ENCODE results near the gene TOLLIP.

Gene TOLLIP

DNA sequence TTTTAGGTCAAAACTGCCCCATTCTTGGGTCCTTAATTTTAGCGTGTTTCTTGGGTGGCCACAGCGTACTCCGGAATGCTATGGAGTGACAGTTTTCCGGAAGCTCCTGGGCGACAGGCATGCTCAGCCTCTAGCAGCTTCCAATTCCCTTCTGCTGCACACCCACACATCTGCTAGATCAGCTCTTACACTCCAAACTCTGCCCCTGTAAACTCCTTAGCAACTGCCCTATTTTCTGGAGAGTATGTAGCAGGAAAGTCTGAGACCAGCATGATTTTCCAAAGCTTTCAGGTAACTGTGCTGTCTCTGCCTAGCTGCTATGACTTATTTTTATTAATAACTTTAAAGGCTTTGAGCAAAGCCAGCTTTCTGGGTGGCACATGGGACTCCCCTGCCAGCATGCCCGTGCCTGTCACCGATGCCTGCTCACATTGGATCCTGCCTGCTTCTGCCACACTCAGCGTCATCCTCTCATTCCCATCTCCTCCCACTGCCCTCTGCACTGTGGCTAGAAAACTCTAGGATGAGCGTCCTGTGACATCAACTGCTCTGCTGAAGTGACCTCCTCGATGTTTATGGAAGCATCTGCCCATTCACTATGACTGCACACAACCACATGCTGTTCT, 17.3 kb downstream of the TOLLIP start:
- DNase-seq (ENCODE audit: insufficient read length) (no peak), FAIRE-seq (no peak)
- TF ChIP-seq POLR2AphosphoS5 (IDR thresholded peaks at IDR 0.05; ENCODE audit: low read depth, low read length) (no peak), POLR2A (IDR thresholded peaks at IDR 0.05; ENCODE audit: low read depth, low read length) (no peak), TAF1 (IDR thresholded peaks at IDR 0.05; ENCODE audit: borderline replicate concordance, low read depth, low read length) (no peak)

DNA sequence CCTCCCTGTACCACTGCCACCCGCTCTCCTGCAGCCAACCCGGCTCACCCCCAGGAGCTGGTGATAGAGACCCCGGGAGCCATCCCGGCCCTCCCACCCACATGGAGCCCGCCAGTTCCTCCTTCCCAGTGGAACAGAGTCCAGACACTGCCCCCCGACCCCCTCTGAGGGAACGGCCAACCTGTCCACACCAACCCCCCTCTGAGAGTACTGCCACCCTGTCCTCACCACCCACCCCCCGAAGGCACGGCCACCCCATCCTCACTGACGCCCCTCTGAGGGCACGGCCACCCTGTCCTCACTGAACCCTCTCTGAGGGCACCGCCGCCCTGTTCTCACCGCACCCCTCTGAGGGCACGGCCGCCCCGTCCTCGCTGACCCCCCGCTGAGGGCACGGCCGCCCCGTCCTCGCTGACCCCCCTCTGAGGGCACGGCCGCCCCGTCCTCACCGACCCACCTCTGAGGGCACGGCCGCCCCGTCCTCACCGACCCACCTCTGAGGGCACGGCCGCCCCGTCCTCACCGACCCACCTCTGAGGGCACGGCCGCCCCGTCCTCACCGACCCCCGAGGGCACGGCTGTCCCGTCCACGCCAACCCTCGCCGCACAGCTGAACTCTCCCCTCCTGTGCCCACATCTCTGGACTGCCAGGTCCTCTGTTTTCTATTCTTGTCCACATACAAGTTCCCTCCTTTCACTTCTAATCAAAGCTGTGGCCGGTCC, 18.0 kb downstream of the TOLLIP start:
- TF ChIP-seq TAF1 (IDR thresholded peaks at IDR 0.05; ENCODE audit: borderline replicate concordance, low read depth, low read length) (no peak), POLR2AphosphoS5 (IDR thresholded peaks at IDR 0.05; ENCODE audit: low read depth, low read length) (no peak), POLR2A (IDR thresholded peaks at IDR 0.05; ENCODE audit: low read depth, low read length) (no peak)
- DNase-seq (ENCODE audit: insufficient read length) (no peak), FAIRE-seq (no peak)

DNA sequence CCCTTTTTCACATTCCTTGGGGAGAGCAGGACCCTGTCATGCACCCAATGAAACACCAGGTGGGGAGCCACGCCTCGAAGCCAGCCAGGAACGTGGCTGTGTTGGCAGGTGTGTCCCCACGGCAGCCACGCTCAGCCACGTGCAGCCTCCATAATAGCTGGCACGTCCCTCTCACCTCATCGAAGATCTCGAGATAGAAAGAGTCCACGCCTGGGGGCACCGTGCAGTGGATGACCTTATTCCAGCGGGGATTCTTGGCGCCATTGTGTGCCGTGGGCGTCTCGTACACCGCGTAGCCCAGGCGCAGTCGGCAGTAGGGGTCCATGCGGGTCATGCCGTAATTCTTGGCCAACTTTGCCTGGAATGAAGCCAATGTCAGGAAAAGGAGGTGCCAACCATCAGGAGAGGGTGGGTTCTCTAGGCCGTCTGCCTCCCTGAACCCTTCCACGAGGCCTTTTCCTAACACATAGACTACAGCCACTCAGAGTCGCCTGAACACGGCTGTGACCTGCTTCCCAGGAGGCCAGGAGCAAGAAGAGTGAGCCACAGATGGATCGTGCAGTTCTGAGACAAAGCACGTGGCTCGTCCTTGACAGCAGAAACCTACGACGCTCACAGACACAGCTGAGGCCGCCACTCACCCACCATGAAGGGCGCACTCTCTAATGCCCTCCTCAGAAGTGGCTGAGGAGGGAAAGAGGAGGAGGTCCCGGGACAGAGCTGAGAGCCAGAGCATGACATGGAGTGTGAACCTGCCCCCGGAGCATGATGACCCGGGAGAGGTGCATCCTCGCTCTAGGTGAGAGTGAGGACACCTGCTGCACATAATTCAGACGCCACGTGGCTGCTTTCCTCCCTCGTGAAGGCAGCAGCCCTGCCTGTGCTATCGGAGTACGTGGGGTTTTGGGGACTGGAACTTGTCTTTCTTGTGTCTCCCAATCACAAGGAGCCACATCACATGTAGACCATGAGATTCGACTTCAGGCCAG, 19.1 kb downstream of the TOLLIP start:
- no peak for DNase-seq (ENCODE audit: insufficient read length)
- TF ChIP-seq TAF1 (IDR thresholded peaks at IDR 0.05; ENCODE audit: borderline replicate concordance, low read depth, low read length), result no peak
- no peak for TF ChIP-seq POLR2AphosphoS5 (IDR thresholded peaks at IDR 0.05; ENCODE audit: low read depth, low read length)
- TF ChIP-seq POLR2A (IDR thresholded peaks at IDR 0.05; ENCODE audit: low read depth, low read length), result no peak
- FAIRE-seq, result no peak

DNA sequence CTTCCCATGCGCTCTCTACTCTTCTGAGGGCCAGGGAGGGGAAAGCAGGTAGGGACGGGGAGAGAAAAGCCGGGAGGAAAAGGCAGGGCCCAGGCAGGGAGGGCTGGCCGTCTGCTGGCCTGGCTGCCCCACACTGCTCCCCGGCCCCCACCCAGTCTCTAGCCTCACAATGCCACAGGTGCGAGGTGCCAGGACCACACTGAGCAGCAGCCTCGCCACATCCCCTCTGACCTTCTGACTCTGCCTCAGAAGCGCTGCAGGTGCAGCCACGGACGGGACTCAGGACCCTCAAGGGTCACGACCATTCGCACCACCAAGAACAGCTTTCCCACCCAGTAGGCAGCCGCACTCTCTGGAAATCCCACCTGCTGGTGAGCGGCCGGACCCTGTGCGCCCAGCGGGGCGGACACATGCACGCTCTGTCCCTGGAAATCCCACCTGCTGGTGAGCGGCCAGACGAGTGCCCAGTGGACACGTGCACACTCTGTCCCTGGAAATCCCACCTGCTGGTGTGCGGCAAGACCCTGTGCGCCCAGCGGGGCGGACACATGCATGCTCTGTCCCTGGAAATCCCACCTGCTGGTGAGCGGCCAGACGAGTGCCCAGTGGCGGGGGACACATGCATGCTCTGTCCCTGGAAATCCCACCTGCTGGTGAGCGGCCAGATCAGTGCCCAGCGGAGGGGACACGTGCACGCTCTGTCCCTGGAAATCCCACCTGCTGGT, 20.1 kb downstream of the TOLLIP start:
- TF ChIP-seq POLR2A (IDR thresholded peaks at IDR 0.05; ENCODE audit: low read depth, low read length) (no peak), POLR2AphosphoS5 (IDR thresholded peaks at IDR 0.05; ENCODE audit: low read depth, low read length) (no peak), TAF1 (IDR thresholded peaks at IDR 0.05; ENCODE audit: borderline replicate concordance, low read depth, low read length) (no peak)
- DNase-seq (ENCODE audit: insufficient read length) (no peak), FAIRE-seq (no peak)

DNA sequence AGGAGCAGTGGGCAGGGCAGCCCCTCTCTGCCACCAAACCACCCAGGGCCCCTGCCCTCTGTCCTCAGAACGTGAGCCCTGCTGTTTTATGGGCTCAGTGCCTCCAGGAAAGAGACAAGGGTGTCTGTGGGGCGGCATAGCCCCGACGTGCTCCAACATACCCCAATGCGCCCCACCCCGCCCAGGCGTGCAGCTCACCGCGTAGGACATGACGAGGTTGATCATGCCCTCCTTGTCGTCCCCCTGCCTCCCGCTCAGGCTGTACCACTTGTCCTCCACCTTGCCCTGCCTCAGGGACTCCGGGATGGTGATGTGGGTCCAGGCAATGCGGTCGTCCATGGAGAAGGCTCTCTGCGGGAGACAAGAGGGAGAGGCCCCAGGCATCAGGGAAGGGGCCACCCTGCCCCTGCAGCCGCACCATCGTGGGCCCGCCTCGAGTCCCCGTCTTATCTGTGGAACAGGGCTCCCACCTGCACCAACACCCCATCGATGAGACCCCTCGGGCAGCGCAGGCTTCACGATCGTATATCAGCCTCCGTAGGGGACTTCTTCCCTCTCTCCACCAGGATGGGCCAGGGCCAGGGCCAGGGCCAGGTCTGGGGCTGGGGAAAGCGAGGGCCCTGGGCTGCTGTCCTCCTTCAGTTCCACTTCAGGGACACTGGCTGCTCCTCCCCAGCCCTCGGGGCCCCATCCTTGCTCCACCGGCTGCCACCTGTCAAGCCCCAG, 20.8 kb downstream of the TOLLIP start:
- no peak for FAIRE-seq
- no peak for TF ChIP-seq POLR2AphosphoS5 (IDR thresholded peaks at IDR 0.05; ENCODE audit: low read depth, low read length)
- no peak for TF ChIP-seq TAF1 (IDR thresholded peaks at IDR 0.05; ENCODE audit: borderline replicate concordance, low read depth, low read length)
- DNase-seq (ENCODE audit: insufficient read length), result no peak

DNA sequence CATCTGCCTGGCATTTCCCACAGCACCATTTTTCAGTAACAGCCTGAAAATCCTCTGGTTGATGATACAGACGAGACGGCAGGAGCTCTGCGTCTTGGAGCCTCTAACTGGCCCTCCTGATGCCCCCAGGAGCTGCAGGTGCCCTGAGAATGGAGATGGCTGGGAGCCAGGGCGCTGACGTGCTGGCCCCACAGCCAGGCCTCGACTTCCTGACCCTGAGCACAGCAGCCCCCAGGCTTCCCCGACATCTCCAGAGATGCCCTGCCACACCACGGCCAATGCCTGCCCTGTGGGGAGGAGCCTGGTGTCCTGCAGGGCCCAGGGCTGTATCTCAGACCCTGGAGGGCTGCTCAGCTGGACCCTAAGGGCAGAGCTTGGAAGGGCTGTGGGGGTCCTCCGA, 21.5 kb downstream of the TOLLIP start:
- FAIRE-seq (no peak), DNase-seq (ENCODE audit: insufficient read length) (no peak)
- no peak for TF ChIP-seq TAF1 (IDR thresholded peaks at IDR 0.05; ENCODE audit: borderline replicate concordance, low read depth, low read length)
- TF ChIP-seq POLR2AphosphoS5 (IDR thresholded peaks at IDR 0.05; ENCODE audit: low read depth, low read length), result no peak
- no peak for TF ChIP-seq POLR2A (IDR thresholded peaks at IDR 0.05; ENCODE audit: low read depth, low read length)

DNA sequence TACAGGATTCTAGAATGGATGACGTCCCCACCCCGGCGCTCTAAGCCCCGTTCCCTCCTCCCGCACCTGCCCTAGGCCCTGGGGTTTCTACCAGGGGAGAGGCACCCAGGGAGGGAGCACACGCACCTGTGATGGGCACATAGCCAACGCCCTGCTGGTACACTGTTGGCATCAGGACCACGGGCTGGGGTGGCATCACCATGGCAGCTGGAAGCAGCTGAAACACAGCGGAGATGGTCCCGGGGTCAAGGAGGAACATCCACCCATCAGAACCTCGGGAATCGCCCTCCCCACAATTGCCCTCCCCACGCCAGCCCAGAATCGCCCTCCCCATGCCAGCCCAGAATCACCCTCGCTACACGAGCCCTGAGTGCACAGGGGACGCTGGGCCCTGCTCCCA, 23.6 kb downstream of the TOLLIP start:
- TF ChIP-seq POLR2AphosphoS5 (IDR thresholded peaks at IDR 0.05; ENCODE audit: low read depth, low read length), result no peak
- TF ChIP-seq POLR2A (IDR thresholded peaks at IDR 0.05; ENCODE audit: low read depth, low read length), result no peak
- TF ChIP-seq TAF1 (IDR thresholded peaks at IDR 0.05; ENCODE audit: borderline replicate concordance, low read depth, low read length), result no peak
- DNase-seq (ENCODE audit: insufficient read length) (no peak), FAIRE-seq (no peak)

DNA sequence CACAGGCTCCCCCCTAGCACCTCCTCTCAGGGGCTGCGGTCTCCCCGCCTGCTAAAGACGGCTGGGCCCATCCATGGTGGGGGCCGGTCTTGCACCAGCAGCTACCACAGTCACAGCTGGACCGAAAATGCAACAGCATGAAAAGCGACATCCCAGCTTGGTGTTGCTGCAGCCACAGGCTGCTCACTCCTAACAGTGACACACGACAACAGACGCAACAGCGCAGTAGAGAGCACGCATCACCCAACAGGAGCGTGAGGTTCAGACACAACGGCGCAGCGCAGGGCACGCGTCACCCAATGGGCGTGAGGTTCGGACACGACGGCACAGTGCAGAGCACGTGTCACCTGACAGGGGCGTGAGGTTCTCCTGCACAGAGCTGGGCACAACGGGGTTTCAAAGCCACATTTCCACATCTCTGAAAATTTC, 24.1 kb downstream of the TOLLIP start:
- no peak for TF ChIP-seq TAF1 (IDR thresholded peaks at IDR 0.05; ENCODE audit: borderline replicate concordance, low read depth, low read length)
- no peak for TF ChIP-seq POLR2AphosphoS5 (IDR thresholded peaks at IDR 0.05; ENCODE audit: low read depth, low read length)
- TF ChIP-seq POLR2A (IDR thresholded peaks at IDR 0.05; ENCODE audit: low read depth, low read length), result no peak
- FAIRE-seq (no peak), DNase-seq (ENCODE audit: insufficient read length) (no peak)

DNA sequence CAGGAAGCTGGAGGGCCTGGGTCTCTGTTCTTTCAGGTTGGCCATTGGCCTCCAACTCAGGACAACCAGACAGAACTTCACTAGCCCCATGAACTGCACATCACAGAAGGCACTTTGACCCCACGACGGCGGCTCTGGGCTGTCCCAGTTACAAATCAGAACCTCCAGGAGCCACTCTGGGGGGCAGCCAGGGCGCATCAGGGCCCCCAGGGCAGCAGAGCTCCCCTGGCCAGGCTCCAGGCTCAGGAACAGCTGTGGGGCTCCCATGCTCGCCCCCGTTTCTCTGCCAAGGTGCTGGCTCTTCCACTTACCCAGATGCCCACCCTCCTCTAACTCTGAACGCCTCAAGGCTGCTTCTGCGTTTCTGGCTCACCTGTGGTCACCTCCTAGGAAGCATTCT, 25.5 kb downstream of the TOLLIP start:
- DNase-seq (ENCODE audit: insufficient read length) (no peak), FAIRE-seq (no peak)
- TF ChIP-seq POLR2AphosphoS5 (IDR thresholded peaks at IDR 0.05; ENCODE audit: low read depth, low read length) (no peak), POLR2A (IDR thresholded peaks at IDR 0.05; ENCODE audit: low read depth, low read length) (no peak), TAF1 (IDR thresholded peaks at IDR 0.05; ENCODE audit: borderline replicate concordance, low read depth, low read length) (no peak)

DNA sequence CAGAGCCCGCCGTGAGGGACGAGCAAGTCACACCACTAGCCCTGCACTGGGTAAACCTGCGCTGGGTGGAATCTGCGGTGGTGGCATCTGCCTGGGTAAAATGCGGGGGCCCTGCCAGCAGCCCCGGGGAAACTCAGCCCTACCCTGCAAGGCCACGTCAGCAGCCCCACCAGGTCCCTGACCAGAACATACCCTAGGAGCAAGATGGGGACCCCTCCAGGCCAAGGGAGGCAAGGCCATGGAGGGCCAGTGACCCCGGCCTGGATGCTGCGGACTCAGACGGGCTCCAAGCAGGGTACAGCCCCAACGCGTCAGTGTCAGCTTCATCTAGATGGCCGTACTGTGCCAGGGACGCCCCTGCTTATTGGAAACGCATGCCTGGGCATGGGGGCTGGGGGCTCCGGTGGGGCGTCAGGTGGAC, 26.3 kb downstream of the TOLLIP start:
- FAIRE-seq (no peak), DNase-seq (ENCODE audit: insufficient read length) (no peak)
- TF ChIP-seq TAF1 (IDR thresholded peaks at IDR 0.05; ENCODE audit: borderline replicate concordance, low read depth, low read length), result no peak
- no peak for TF ChIP-seq POLR2AphosphoS5 (IDR thresholded peaks at IDR 0.05; ENCODE audit: low read depth, low read length)
- TF ChIP-seq POLR2A (IDR thresholded peaks at IDR 0.05; ENCODE audit: low read depth, low read length), result no peak
